AG04450 (cell line): ENCODE data around the gene CNIH2. TPM values are rescaled to one million over a fixed set of nuclear protein-coding genes. Genes with fewer than 3 reads are reported as not detected.
"Not testable (repeated sequence)": the region's sequence is repeated elsewhere in the genome, so short reads cannot be mapped to it uniquely, and the experiment has no call there.

Experiments
- CTCF ChIA-PET: fragments of 300-600, 350-600 bp; formaldehyde crosslinking; extraction: SDS; loops from one replicate; lab custom pipeline; 2022; ENCODE audit warnings: antibody characterized with exemption, inconsistent platforms; lab: Charles Lee
- POLR2A ChIA-PET: fragments of 350-600 bp; formaldehyde crosslinking; extraction: SDS; loops from one replicate; lab custom pipeline; 2021; ENCODE audit warnings: antibody characterized with exemption, inconsistent platforms; lab: Yijun Ruan, JAX
- DNase-seq: peaks from one replicate; pipeline ENCODE4 v3.0.0-alpha.2; 2011; ENCODE audit warnings: low read depth, low spot score
- H3K27ac ChIP-seq: one replicate; pipeline ENCODE4 v1.5.1; 2012; ENCODE audit warnings: low read depth, low read length, control low read depth
- H3K27me3 ChIP-seq: one replicate; pipeline ENCODE4 v1.6.0; 2012; ENCODE audit warnings: low read length; ENCODE audit not compliant: control insufficient read depth, insufficient read depth
- H3K4me3 ChIP-seq: 2 replicates; pipeline ENCODE4 v1.5.1; 2011; ENCODE audit warnings: mild to moderate bottlenecking, low read depth, low read length, control low read depth
- H3K9me3 ChIP-seq: 2 replicates; pipeline ENCODE4 v1.5.1; 2012; ENCODE audit warnings: low read length; ENCODE audit not compliant: control insufficient read depth, insufficient read depth
- polyA plus RNA-seq: library from polyadenylated mRNA; depleted of rRNA; stranded (reverse); fragments of >200 nt; gene quantifications from 2 replicates; pipeline ENCODE4 v1.2.3, GENCODE V29; 2011
- TF ChIP-seq, protein P1 (sequence below): IDR thresholded peaks from 2 replicates; pipeline ENCODE4 v1.5.1; 2011; ENCODE audit warnings: low read depth, low read length, control low read depth, inconsistent platforms

Gene CNIH2
- polyA plus RNA-seq, 1 experiment: 2.8 TPM

DNA sequence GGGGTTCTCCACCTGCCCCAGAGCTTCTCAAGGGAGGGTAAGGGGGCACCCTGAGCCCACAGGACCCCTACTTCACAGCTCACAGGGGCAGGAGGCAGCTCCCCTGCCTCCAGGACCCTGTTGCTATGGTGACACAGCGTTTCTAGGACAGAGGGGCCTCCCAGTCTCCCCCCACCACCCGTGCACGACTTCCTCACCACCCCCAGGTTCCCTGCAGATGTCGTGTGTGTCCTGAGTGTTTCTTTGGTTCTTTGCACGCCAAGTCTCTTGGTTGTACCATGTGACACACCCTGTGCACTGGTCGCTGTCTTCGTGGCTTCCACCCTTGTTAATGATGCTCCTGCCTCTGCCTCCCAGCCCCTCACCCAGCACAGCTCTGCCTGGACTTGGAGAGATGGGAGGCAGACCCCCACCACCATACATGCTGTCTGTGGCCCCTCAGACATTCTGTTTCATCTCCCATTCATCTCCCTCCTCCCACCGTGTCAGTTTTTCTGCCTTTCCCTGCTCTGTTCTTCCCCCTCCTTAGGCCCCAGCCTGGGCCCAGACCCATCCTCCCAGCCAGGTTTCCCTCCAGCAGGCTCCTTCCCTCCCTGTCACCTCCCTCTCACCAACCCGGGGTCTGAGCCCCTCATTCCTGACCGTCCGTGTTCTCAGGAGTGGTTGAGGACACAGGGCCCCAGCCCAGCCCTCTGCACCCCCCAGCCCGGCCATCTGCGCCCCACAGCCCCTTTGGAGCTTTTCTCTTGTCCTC is 34.0 kb upstream of the CNIH2 start:
- no peak for DNase-seq
- no peaks in the 10 kb centered on the region for H3K27me3 ChIP-seq
- POLR2A ChIA-PET: no interaction called here
- H3K27ac ChIP-seq: no peak overlapping the region
- CTCF ChIA-PET: no interaction called here
- no peak overlapping the region for H3K4me3 ChIP-seq
- no peaks in the 10 kb centered on the region for H3K9me3 ChIP-seq
- TF ChIP-seq, protein P1, sequence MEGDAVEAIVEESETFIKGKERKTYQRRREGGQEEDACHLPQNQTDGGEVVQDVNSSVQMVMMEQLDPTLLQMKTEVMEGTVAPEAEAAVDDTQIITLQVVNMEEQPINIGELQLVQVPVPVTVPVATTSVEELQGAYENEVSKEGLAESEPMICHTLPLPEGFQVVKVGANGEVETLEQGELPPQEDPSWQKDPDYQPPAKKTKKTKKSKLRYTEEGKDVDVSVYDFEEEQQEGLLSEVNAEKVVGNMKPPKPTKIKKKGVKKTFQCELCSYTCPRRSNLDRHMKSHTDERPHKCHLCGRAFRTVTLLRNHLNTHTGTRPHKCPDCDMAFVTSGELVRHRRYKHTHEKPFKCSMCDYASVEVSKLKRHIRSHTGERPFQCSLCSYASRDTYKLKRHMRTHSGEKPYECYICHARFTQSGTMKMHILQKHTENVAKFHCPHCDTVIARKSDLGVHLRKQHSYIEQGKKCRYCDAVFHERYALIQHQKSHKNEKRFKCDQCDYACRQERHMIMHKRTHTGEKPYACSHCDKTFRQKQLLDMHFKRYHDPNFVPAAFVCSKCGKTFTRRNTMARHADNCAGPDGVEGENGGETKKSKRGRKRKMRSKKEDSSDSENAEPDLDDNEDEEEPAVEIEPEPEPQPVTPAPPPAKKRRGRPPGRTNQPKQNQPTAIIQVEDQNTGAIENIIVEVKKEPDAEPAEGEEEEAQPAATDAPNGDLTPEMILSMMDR: no peak

DNA sequence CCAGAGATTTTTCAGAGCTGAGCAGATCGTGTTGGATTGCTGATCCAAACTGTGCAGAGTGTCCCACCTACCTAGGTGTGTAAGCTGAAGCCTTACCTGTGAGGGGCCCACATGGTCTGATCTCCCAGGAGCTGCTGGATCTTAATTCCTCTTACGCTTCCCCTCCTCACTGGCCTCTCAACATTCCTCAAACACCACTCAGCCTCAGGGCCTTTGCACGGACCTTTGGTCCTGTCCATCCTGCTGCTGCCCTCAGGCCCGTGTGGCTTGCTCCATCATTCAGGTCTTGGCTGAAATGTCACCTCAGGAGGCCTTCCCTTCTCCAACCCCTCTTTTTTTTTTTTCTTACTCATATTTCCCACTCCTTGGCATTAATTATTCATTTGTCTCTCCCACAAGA is 30.7 kb upstream of the CNIH2 start:
- CTCF ChIA-PET: interaction anchor here (1.2 to 2.3 kb wide), 2 partner anchors 12 to 24 kb away, joined by 8 to 9 read pairs; no protein-coding TSS in a partner anchor

DNA sequence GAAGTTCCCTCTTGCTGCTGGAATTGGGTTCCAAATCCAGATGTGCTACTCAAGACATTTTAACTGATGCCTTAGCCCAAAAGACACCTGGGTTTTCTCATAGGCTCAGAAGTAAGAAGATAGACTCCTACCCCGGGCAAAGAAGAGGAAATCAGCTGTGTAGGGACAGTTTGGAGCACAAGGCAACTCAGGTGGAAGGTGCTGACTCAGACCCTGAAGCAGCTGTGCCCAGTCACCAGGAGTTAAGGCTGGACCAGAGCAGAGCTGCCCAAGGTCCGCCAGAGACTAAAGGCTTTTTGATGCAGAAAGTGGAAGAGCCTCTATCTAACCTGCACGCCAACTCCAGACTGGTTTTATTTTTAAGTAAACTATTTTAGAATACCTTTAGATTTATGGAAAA is 30.2 kb upstream of the CNIH2 start:
- H3K9me3 ChIP-seq: no peaks in the 10 kb centered on the region
- TF ChIP-seq, protein P1: no peak
- H3K27me3 ChIP-seq: no peaks in the 10 kb centered on the region
- DNase-seq: no peak
- no peak overlapping the region for H3K4me3 ChIP-seq
- CTCF ChIA-PET: interaction anchor here (1.2 to 2.3 kb wide), 2 partner anchors 11 to 25 kb away, joined by 8 to 9 read pairs; no protein-coding TSS in a partner anchor
- POLR2A ChIA-PET: no interaction called here
- no peak overlapping the region for H3K27ac ChIP-seq

More for the DNA sequence above, 30.7 kb upstream of the CNIH2 start:
- TF ChIP-seq, protein P1: no peak
- no peaks in the 10 kb centered on the region for H3K9me3 ChIP-seq
- POLR2A ChIA-PET: interaction anchor here (1.2 kb wide), 1 partner anchor 11 kb away, joined by 3 read pairs; no protein-coding TSS in a partner anchor
- no peak overlapping the region for H3K4me3 ChIP-seq
- H3K27ac ChIP-seq: no peak overlapping the region
- H3K27me3 ChIP-seq: no peaks in the 10 kb centered on the region
- no peak for DNase-seq

DNA sequence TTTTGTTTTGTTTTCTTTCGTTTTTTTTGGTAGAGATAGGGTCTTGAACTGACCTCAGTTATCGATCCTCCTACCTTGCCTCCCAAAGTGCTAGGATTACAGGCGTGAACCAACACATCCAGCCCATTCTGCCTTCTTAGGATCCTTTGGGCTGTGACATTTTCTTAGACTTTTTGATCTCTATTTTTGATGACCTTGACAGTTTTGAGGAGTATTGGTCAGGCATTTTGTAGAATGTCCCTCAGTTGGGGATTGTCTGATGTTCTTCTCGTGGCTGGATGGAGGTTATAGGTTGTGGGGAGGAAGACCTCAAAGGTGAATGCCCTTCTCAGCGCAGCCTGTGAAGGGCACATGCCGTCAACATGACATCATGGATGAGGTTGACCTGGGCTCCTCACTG is 29.1 kb upstream of the CNIH2 start:
- ChIA-PET POLR2A (no interaction called here), CTCF (no interaction called here)
- Histone ChIP-seq H3K4me3 (no peak overlapping the region), H3K9me3 (no peaks in the 10 kb centered on the region), H3K27me3 (no peaks in the 10 kb centered on the region), H3K27ac (no peak overlapping the region)
- TF ChIP-seq, protein P1: no peak
- no peak for DNase-seq

DNA sequence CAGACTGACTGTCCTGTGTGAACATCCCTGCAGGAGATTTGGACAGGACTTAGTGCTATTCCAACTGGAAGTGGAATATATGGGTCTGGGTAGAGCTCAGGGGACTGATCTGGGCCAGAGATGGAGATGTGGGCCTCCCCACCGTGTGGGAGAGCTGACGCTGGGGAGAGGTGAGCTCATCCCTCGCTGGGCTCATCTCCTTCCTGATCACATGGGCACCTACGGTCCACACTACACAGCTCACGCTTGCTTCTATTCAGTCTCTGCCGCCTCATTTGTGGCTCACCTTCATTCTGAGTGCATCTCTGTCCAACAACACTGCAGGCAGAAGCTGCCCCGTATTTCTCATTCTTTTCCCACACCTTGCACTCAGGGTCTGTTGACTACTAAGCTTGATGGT is 26.2 kb upstream of the CNIH2 start:
- no peak overlapping the region for H3K27ac ChIP-seq
- TF ChIP-seq, protein P1: no peak
- H3K9me3 ChIP-seq: no peaks in the 10 kb centered on the region
- H3K4me3 ChIP-seq: no peak overlapping the region
- no peaks in the 10 kb centered on the region for H3K27me3 ChIP-seq
- no peak for DNase-seq
- ChIA-PET POLR2A (no interaction called here), CTCF (interaction anchor here (1.0 to 2.1 kb wide), 2 partner anchors 30 kb away, joined by 3 to 6 read pairs; no protein-coding TSS in a partner anchor)

DNA sequence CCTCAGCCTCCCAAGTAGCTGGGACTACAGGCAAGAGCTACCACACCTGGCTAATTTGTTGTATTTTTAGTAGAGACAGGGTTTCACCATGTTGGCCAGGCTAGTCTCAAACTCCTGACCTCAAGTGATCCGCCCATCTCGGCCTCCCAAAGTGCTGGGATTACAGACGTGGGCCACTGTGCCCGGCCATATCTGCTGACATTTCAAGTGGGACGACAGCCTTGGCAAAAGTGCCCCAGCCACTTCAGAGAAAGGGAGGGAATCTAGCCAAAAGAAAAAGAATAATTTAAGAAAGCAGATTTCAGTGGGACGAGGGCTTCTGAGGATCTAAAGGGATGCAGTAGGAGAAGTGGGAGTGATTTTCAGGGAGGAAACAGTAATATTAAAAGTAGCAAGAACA is 24.9 kb upstream of the CNIH2 start:
- H3K27me3 ChIP-seq, H3K4me3 ChIP-seq, H3K9me3 ChIP-seq, H3K27ac ChIP-seq, DNase-seq: not testable (repeated sequence)
- ChIA-PET POLR2A (interaction anchor here (0.7 kb wide), 1 partner anchor 247 kb away, joined by 4 read pairs; no protein-coding TSS in a partner anchor), CTCF (interaction anchor here (2.1 kb wide), 1 partner anchor 31 kb away, joined by 6 read pairs; no protein-coding TSS in a partner anchor)
